ENCODE data around the gene TSHZ1.

DNA sequence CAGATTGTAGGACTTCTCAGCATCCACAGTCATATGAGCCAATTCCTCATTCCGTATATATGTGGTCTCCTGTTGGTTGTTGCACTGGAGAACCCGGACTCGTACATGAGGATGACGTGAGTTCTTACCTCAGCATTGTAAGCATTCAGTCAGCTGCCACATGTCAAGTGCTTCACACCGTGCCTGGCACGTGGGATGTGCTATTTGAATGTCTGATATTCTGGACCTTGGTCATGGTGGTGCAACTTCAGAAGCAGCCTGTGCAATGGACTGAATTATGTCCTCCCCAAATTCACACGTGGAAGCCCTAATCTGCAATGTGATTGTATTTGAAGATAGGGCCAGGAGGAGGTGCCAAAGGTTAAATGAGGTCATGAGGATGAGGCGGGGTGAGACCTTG is 33.7 kb upstream of the TSHZ1 start:
- TF ChIP-seq, protein P1, sequence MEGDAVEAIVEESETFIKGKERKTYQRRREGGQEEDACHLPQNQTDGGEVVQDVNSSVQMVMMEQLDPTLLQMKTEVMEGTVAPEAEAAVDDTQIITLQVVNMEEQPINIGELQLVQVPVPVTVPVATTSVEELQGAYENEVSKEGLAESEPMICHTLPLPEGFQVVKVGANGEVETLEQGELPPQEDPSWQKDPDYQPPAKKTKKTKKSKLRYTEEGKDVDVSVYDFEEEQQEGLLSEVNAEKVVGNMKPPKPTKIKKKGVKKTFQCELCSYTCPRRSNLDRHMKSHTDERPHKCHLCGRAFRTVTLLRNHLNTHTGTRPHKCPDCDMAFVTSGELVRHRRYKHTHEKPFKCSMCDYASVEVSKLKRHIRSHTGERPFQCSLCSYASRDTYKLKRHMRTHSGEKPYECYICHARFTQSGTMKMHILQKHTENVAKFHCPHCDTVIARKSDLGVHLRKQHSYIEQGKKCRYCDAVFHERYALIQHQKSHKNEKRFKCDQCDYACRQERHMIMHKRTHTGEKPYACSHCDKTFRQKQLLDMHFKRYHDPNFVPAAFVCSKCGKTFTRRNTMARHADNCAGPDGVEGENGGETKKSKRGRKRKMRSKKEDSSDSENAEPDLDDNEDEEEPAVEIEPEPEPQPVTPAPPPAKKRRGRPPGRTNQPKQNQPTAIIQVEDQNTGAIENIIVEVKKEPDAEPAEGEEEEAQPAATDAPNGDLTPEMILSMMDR (IDR thresholded peaks at IDR 0.05), result no peak
- TF ChIP-seq POLR2A (IDR thresholded peaks at IDR 0.05; ENCODE audit: low read depth), result no peak
- TF ChIP-seq EP300 (IDR thresholded peaks at IDR 0.05), result no peak
